Muscle of back (tissue), 11 donors: Measurements from ENCODE around the gene SVIP. TPM values are rescaled to one million over a fixed set of nuclear protein-coding genes. Genes with fewer than 3 reads are reported as not detected.

ENCODE experiments used
- DNase-seq, 3 donors: peaks; one replicate each; pipeline versions ENCODE4 v3.0.0 to v3.0.0-alpha.2; 2013
- polyA plus RNA-seq, 10 donors: library from polyadenylated mRNA; unstranded; fragments of 120-200 nt; gene quantifications; one replicate each; pipeline ENCODE4 v1.2.1, GENCODE V29; 2013; ENCODE audit not compliant: insufficient read length in 10 of 10

The SVIP gene
- polyA plus RNA-seq, 10 donors: 8.5 to 11.2 (median 9.8) TPM

GRCh38 chr11:22798901-22799300 is 30.7 kb downstream of the SVIP start:
- DNase-seq: no peak

- DNase-seq: no peak
These were observed 32.6 kb downstream of the SVIP start for GRCh38 chr11:22797047-22797446.

GRCh38 chr11:22795914-22796313 is 33.7 kb downstream of the SVIP start:
- no peak for DNase-seq

- peak in 2 of 3 donors; percentile 27 for DNase-seq
These were observed 37.1 kb downstream of the SVIP start for GRCh38 chr11:22792497-22792896.

- DNase-seq: peak; percentile 32 to 71 (median 46)
These were observed 41.9 kb downstream of the SVIP start for GRCh38 chr11:22787551-22788162.

GRCh38 chr11:22787055-22787454 is 42.5 kb downstream of the SVIP start:
- no peak for DNase-seq

- no peak for DNase-seq
These were observed 43.1 kb downstream of the SVIP start for GRCh38 chr11:22786475-22786874.

GRCh38 chr11:22785251-22785650 is 44.4 kb downstream of the SVIP start:
- DNase-seq: peak in 1 of 3 donors; percentile 17

- no peak for DNase-seq
These were observed 48.5 kb downstream of the SVIP start for GRCh38 chr11:22780952-22781593.

- no peak for DNase-seq
These were observed 49.8 kb downstream of the SVIP start for GRCh38 chr11:22779850-22780249.

GRCh38 chr11:22778642-22779041 is 51.0 kb downstream of the SVIP start:
- peak in 1 of 3 donors; percentile 11 for DNase-seq

GRCh38 chr11:22775248-22775647 is 54.4 kb downstream of the SVIP start:
- DNase-seq: no peak

GRCh38 chr11:22774716-22775115 is 54.9 kb downstream of the SVIP start:
- DNase-seq: no peak

- DNase-seq: no peak
These were observed 60.5 kb downstream of the SVIP start for GRCh38 chr11:22769081-22769480.

Other genes with a start within 250 kb of the SVIP start
- gene FANCF, start 204.0 kb downstream of the SVIP start, polyA plus RNA-seq: 1 to 10 TPM; 3.9 to 8.1 (median 5.8) TPM
- gene GAS2, start 163.2 kb downstream of the SVIP start, polyA plus RNA-seq: 10 to 100 TPM in 7 of 10 donors, 1 to 10 TPM in 3; 7.3 to 46.1 (median 29.3) TPM
- gene CCDC179, start 30.7 kb upstream of the SVIP start, polyA plus RNA-seq: not detected